ENCODE measurements around the gene FSCN2.

DNA sequence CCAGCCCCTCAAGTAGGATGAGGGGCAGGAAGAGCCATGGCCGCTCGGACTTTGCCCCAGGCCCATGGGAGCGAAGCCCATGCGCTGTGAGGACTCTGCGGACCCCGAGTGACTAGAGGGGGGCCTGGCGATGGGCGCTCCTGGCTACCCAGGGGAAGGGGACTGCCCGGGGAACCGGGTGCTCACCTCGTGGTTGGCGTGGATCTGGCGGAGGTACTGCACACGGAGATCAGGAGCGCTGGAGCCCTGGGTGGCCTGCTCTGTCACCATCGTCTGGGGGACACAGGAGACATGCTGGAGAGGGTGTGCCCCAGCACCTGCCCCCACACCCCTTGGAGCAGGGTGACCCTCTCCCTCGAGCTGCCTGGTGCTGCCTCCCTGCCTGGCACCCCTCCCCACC lies 12.9 kb downstream of the FSCN2 start:
- TF ChIP-seq CTCF (IDR thresholded peaks at IDR 0.05; ENCODE audit: low read length): no peak
- TF ChIP-seq EZH2 (optimal IDR thresholded peaks at IDR 0.05; ENCODE audit: low read depth, low read length): no peak

All from MM.1S (cell line).